Neural cell (in vitro differentiated cells): ENCODE data around the gene RIN3. TPM values are rescaled to one million over a fixed set of nuclear protein-coding genes. Genes with fewer than 3 reads are reported as not detected.

ENCODE experiments used
- H2AFZ ChIP-seq: fragments of 200-600, 300-800 bp; sonication (generic), shearing (Covaris generic); 2 replicates; pipeline ENCODE4 v1.6.0; 2014; ENCODE audit warnings: low read depth, mild to moderate bottlenecking, antibody characterized with exemption, low read length, moderate library complexity
- H3F3A ChIP-seq: fragments of 200-600 bp; shearing (Covaris generic); 2 replicates; pipeline ENCODE4 v1.6.1; 2016; ENCODE audit warnings: mild to moderate bottlenecking, moderate library complexity, mixed read lengths, antibody characterized with exemption, low read length; ENCODE audit not compliant: insufficient read depth, poor library complexity, severe bottlenecking
- H3K27ac ChIP-seq: fragments of 200-600, 300-800 bp; sonication (generic), shearing (Covaris generic); 2 replicates; pipeline ENCODE4 v1.5.1; 2014; ENCODE audit warnings: mild to moderate bottlenecking, low read length, moderate library complexity
- H3K27me3 ChIP-seq: fragments of 300-800, 200-600 bp; sonication (generic), shearing (Covaris generic); 2 replicates; pipeline ENCODE4 v1.6.0; 2014; ENCODE audit warnings: mild to moderate bottlenecking, low read depth, low read length, moderate library complexity; ENCODE audit not compliant: insufficient read depth
- H3K36me3 ChIP-seq: fragments of 300-800, 200-600 bp; sonication (generic), shearing (Covaris generic); 2 replicates; pipeline ENCODE4 v1.5.1; 2014; ENCODE audit warnings: mild to moderate bottlenecking, antibody characterized with exemption, low read length, moderate library complexity; ENCODE audit not compliant: insufficient read depth
- H3K4me2 ChIP-seq: fragments of 300-800, 200-600 bp; sonication (generic), shearing (Covaris generic); 2 replicates; pipeline ENCODE4 v1.6.0; 2014; ENCODE audit warnings: mild to moderate bottlenecking, low read length
- H3K4me3 ChIP-seq: fragments of 300-800, 200-600 bp; sonication (generic), shearing (Covaris generic); 2 replicates; pipeline ENCODE4 v1.5.1; 2014; ENCODE audit warnings: mild to moderate bottlenecking, low read length, moderate library complexity
- H3K79me2 ChIP-seq: fragments of 200-600 bp; shearing (Covaris generic); replicated peaks from 2 replicates; pipeline ENCODE4 v1.6.0; 2014; ENCODE audit warnings: mild to moderate bottlenecking, low read length, moderate library complexity; ENCODE audit not compliant: insufficient read depth
- H3K9ac ChIP-seq: fragments of 300-800, 200-600 bp; sonication (generic), shearing (Covaris generic); 2 replicates; pipeline ENCODE4 v1.6.1; 2016; ENCODE audit warnings: mild to moderate bottlenecking, low read length, mixed read lengths
- H3K9me2 ChIP-seq: fragments of 200-600 bp; shearing (Covaris generic); 2 replicates; pipeline ENCODE4 v1.6.1; 2016; ENCODE audit warnings: mild to moderate bottlenecking, low read length, mixed read lengths; ENCODE audit not compliant: insufficient read depth
- H3K9me3 ChIP-seq: fragments of 200-600, 300-800 bp; sonication (generic), shearing (Covaris generic); 2 replicates; pipeline ENCODE4 v1.6.1; 2016; ENCODE audit warnings: mild to moderate bottlenecking, mixed run types, low read length, moderate library complexity, mixed read lengths
- H4K20me1 ChIP-seq: fragments of 200-600 bp; shearing (Covaris generic); 2 replicates; pipeline ENCODE4 v1.6.1; 2016; ENCODE audit warnings: mild to moderate bottlenecking, mixed run types; ENCODE audit not compliant: insufficient read depth
- EP300 ChIP-seq: fragments of 450-650 bp; conservative IDR thresholded peaks from 2 replicates; pipeline ENCODE4 v1.6.1; 2014; ENCODE audit warnings: antibody characterized with exemption, mild to moderate bottlenecking, moderate library complexity; ENCODE audit not compliant: poor library complexity, severe bottlenecking
- EZH2 ChIP-seq: fragments of 200-600, 300-800 bp; shearing (Covaris generic), sonication (generic); IDR thresholded peaks from 2 replicates; pipeline ENCODE4 v1.6.1; 2014; ENCODE audit warnings: antibody characterized with exemption, low read length, borderline replicate concordance, mild to moderate bottlenecking; ENCODE audit not compliant: insufficient read depth, poor library complexity, severe bottlenecking
- MXI1 ChIP-seq: fragments of 450-650 bp; conservative IDR thresholded peaks from 2 replicates; pipeline ENCODE4 v1.6.1; 2014; ENCODE audit warnings: antibody characterized with exemption, mild to moderate bottlenecking; ENCODE audit not compliant: poor library complexity, severe bottlenecking
- POLR2AphosphoS5 ChIP-seq: IDR thresholded peaks from 2 replicates; pipeline ENCODE4 v1.6.1; 2012
- RAD21 ChIP-seq: fragments of 450-650 bp; conservative IDR thresholded peaks from 2 replicates; pipeline ENCODE4 v1.6.1; 2014; ENCODE audit warnings: antibody characterized with exemption, mild to moderate bottlenecking, moderate library complexity
- SMC3 ChIP-seq: fragments of 450-650 bp; conservative IDR thresholded peaks from 2 replicates; pipeline ENCODE4 v1.6.1; 2014; ENCODE audit warnings: antibody characterized with exemption, mild to moderate bottlenecking, moderate library complexity; ENCODE audit not compliant: poor library complexity
- TAF1 ChIP-seq: IDR thresholded peaks from 2 replicates; pipeline ENCODE4 v1.6.1; 2012; ENCODE audit warnings: low read depth
- polyA plus RNA-seq: library from polyadenylated mRNA; depleted of rRNA; stranded (reverse); fragments of >200 nt; gene quantifications from 2 replicates; pipeline ENCODE4 v1.2.3, GENCODE V29; 2014
- TF ChIP-seq, protein P1 (sequence below): IDR thresholded peaks from 2 replicates; pipeline ENCODE4 v1.6.1; 2012; ENCODE audit warnings: borderline replicate concordance
- TF ChIP-seq, protein P2 (sequence below): fragments of 450-650 bp; IDR thresholded peaks from 2 replicates; pipeline ENCODE4 v1.5.1; 2014; ENCODE audit warnings: antibody characterized with exemption, mild to moderate bottlenecking, moderate library complexity; ENCODE audit not compliant: poor library complexity, severe bottlenecking

The RIN3 gene
- polyA plus RNA-seq, 1 donor from 2014 or later, result not detected

- Histone ChIP-seq H3K79me2 (no peaks in the 10 kb centered on the region), H3K36me3 (no peaks in the 10 kb centered on the region), H3K9me3 (no peaks in the 10 kb centered on the region), H3K27me3 (no peaks in the 10 kb centered on the region), H3K27ac (no peak overlapping the region), H2AFZ (no peak overlapping the region), H4K20me1 (no peaks in the 10 kb centered on the region), H3K9ac (no peak overlapping the region), H3K4me2 (no peak overlapping the region), H3F3A (no peaks in the 10 kb centered on the region), H3K9me2 (no peaks in the 10 kb centered on the region), H3K4me3 (no peak overlapping the region)
- TF ChIP-seq TAF1, result no peak
- TF ChIP-seq POLR2AphosphoS5, result no peak
- TF ChIP-seq, protein P1, sequence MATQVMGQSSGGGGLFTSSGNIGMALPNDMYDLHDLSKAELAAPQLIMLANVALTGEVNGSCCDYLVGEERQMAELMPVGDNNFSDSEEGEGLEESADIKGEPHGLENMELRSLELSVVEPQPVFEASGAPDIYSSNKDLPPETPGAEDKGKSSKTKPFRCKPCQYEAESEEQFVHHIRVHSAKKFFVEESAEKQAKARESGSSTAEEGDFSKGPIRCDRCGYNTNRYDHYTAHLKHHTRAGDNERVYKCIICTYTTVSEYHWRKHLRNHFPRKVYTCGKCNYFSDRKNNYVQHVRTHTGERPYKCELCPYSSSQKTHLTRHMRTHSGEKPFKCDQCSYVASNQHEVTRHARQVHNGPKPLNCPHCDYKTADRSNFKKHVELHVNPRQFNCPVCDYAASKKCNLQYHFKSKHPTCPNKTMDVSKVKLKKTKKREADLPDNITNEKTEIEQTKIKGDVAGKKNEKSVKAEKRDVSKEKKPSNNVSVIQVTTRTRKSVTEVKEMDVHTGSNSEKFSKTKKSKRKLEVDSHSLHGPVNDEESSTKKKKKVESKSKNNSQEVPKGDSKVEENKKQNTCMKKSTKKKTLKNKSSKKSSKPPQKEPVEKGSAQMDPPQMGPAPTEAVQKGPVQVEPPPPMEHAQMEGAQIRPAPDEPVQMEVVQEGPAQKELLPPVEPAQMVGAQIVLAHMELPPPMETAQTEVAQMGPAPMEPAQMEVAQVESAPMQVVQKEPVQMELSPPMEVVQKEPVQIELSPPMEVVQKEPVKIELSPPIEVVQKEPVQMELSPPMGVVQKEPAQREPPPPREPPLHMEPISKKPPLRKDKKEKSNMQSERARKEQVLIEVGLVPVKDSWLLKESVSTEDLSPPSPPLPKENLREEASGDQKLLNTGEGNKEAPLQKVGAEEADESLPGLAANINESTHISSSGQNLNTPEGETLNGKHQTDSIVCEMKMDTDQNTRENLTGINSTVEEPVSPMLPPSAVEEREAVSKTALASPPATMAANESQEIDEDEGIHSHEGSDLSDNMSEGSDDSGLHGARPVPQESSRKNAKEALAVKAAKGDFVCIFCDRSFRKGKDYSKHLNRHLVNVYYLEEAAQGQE, result no peak
- TF ChIP-seq MXI1, result no peak
- TF ChIP-seq SMC3, result no peak
- TF ChIP-seq, protein P2, sequence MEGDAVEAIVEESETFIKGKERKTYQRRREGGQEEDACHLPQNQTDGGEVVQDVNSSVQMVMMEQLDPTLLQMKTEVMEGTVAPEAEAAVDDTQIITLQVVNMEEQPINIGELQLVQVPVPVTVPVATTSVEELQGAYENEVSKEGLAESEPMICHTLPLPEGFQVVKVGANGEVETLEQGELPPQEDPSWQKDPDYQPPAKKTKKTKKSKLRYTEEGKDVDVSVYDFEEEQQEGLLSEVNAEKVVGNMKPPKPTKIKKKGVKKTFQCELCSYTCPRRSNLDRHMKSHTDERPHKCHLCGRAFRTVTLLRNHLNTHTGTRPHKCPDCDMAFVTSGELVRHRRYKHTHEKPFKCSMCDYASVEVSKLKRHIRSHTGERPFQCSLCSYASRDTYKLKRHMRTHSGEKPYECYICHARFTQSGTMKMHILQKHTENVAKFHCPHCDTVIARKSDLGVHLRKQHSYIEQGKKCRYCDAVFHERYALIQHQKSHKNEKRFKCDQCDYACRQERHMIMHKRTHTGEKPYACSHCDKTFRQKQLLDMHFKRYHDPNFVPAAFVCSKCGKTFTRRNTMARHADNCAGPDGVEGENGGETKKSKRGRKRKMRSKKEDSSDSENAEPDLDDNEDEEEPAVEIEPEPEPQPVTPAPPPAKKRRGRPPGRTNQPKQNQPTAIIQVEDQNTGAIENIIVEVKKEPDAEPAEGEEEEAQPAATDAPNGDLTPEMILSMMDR, result no peak
- no peak for TF ChIP-seq EZH2
- TF ChIP-seq RAD21, result peak; percentile 19
Observed at GRCh38 chr14:92603309-92604242, 90.0 kb downstream of the RIN3 start.

DNA sequence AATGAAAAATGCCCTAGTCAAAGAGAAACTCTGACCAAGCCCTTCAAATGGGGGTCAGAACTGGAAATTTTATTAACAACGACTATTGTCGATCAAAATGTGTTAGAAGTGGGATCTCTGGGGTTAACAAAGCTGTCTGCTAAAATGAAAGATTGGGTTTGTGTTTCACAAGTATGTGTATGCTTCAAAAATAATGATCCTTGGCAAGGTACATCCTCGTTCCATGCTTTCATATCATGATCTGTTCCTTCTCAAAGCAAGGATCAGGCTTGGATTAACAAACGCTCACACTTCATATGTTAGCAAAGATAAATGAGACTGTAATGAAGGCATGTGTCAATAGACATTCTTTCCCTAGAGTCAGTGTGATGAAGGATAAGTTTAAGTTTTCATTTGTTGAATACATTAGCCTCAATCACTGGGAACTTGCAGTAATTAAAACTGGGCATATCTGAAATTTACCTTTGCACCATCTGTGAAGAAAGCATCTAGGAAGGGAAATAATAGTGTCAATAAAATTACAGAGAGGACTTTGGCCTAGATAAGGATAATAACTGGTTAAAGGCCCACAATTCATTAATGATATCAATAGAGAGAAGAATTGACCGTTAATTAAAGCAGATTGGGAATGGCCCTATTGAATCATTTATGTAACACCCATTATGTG, 91.8 kb downstream of the RIN3 start:
- Histone ChIP-seq H2AFZ (no peak overlapping the region), H3K9ac (no peak overlapping the region), H3K36me3 (no peaks in the 10 kb centered on the region), H4K20me1 (no peaks in the 10 kb centered on the region), H3K9me2 (no peaks in the 10 kb centered on the region), H3F3A (no peaks in the 10 kb centered on the region), H3K4me2 (no peak overlapping the region), H3K27me3 (no peaks in the 10 kb centered on the region), H3K27ac (no peak overlapping the region), H3K9me3 (no peaks in the 10 kb centered on the region), H3K4me3 (no peak overlapping the region), H3K79me2 (no peaks in the 10 kb centered on the region)
- TF ChIP-seq RAD21 (no peak), SMC3 (no peak), TAF1 (no peak), POLR2AphosphoS5 (no peak), MXI1 (no peak), EZH2 (no peak), EP300 (no peak)
- TF ChIP-seq, protein P2, result no peak
- TF ChIP-seq, protein P1, result no peak
